Brain pericyte (primary cell): ENCODE measurements around the gene FOXN1.
"Not testable (repeated sequence)": the region's sequence is repeated elsewhere in the genome, so short reads cannot be mapped to it uniquely, and the experiment has no call there.

Experiments
- DNase-seq: peaks from one replicate; pipeline ENCODE4 v3.0.0-alpha.2; 2012; ENCODE audit warnings: low read depth, low spot score

FOXN1 gene, protein sequence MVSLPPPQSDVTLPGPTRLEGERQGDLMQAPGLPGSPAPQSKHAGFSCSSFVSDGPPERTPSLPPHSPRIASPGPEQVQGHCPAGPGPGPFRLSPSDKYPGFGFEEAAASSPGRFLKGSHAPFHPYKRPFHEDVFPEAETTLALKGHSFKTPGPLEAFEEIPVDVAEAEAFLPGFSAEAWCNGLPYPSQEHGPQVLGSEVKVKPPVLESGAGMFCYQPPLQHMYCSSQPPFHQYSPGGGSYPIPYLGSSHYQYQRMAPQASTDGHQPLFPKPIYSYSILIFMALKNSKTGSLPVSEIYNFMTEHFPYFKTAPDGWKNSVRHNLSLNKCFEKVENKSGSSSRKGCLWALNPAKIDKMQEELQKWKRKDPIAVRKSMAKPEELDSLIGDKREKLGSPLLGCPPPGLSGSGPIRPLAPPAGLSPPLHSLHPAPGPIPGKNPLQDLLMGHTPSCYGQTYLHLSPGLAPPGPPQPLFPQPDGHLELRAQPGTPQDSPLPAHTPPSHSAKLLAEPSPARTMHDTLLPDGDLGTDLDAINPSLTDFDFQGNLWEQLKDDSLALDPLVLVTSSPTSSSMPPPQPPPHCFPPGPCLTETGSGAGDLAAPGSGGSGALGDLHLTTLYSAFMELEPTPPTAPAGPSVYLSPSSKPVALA

DNA sequence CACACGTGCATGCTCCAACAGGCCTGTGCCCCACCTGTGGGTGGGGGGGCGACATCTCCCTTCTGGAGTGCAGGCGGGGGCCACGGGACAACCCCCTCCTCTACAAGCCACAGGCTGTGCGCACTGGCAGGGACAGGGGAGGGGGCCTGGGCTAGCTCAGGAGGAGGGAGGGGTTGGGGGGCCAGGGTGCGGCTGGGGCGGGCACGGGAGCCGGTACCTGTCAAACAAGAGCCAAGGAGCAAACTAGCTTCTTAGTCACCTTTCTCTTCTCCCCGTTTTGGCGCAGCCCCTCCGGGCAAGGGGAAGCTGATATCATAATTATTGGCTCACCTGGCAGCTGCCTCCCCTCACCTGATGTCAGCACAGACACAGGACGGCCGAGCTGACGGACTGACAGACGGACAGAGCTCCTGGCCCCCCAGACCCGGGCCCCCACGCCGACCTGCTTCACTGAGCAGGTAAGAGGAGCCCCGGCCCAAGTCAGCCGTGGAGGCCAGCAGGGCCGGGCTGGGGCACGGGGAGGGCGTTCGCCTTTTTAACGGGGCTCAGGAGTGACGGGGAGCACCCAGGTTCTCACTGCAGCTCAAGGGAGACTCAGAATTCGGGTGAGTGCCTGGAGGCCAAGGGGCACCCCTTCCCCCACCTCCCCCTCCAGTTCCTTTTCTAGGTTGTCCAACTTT is at the start of gene FOXN1:
Gene FOXN1 (plus strand): TSS at position 363 of the 680 bp plus-strand sequence. CDS start 17,622 bp downstream, outside the sequence.
- DNase-seq: no peak

DNA sequence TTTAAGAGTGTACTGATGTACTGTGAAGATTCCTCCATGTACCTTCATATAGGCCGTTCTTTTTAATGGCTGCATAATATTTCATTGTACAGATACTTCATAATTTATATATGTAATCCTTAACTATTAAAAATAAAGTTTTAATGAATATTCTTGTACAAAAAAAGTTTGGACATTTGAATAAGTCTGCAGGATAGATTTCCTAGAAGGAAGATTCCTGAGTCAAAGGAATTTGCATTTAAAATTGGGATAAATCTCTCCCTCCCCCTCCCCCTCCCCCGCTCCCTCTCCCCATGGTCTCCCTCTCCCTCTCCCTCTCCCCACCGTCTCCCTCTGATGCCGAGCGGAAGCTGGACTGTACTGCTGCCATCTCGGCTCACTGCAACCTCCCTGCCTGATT is 48.3 kb upstream of the FOXN1 start:
- DNase-seq: no peak

DNA sequence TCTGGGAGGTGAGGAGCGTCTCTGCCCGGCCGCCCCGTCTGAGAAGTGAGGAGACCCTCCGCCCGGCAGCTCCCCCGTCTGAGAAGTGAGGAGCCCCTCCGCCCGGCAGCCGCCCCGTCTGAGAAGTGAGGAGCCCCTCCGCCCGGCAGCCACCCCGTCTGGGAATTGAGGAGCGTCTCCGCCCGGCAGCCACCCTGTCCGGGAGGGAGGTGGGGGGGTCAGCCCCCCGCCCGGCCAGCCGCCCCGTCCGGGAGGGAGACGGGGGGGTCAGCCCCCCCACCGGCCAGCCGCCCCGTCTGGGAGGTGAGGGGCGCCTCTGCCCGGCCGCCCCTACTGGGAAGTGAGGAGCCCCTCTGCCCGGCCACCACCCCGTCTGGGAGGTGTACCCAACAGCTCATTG is 47.3 kb upstream of the FOXN1 start:
- not testable (repeated sequence) for DNase-seq

DNA sequence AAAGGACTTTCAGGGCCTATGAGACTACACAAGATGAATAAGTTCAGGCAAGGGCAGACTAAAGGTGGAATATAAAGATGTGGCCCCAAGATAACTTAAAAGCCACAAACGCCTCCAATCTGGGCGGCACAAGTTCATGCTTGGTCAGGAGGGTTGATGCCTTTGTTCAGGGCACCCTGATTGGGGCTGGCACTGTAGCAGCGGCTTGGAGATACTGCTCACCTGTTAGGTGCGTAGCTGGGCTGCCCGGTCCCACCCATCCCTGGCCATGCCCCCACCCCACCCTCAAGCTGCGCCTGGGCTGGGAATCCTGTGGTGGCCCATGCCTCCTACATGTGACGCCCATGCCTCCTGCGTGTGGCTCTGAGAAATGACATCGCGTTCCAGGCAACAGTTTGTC is 45.2 kb upstream of the FOXN1 start:
- no peak for DNase-seq

DNA sequence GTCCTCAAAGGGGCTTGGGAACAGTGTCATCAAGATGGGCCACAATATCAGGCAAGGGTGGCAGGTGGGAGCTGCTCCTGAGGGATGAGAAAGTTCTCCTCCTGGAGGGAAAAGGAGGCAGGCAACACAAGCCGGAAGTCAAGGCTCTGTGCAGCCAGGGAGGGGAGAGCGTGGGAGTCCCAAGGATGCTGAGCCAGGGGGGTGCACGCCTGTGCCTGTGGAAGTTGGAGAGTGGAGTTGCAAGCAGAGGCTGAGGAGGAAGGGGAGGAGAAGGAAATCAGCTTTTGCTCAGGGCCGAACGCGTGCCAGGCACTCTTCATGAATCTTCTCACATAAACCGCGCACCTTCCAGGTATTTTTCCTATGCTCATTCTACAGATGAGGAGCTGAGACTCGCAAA is 40.1 kb upstream of the FOXN1 start:
- no peak for DNase-seq

DNA sequence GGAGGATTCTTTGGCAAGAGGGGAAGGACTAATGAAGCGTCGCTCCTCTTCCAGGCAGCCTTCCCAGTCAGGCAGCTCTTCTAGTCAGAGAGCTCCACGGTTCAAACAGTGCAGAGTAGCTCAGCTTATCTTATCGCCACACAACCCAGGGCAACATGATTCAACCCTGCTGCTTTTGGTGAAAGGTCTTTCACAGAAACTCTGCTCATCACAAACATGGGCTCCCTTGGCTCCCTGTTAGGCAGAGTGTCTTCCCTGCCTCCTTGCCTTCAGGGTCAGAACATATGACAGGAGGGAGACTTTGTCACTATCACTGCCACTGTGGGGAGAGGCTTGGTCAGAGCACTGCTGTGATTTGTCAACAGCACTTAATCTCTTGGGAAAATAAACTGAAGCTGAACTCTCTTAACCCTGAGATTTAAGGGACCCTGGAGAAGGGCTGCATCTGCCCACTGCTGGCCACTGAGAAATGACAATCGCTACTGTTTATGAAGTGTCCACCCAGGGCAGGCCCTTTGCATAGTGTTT is 39.6 kb upstream of the FOXN1 start:
- no peak for DNase-seq

DNA sequence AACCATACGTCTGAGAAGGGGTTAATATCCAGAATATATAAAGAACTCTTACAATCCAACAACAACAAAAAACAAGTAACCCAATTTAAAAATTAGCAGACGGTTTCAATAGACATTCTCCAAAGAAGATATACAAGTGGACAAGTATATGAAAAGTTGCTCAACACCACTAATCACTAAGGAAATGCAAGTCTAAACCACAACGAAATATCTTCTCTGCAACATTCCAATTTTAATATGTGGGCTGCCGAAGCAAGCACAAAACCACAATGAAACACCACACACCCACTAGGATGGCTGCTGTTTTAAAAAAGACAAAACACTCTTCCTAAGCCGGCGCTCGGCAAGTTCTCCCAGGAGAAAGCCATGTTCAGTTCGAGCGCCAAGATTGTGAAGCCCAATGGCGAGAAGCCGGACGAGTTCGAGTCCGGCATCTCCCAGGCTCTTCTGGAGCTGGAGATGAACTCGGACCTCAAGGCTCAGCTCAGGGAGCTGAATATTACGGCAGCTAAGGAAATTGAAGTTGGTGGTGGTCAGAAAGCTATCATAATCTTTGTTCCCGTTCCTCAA is 38.6 kb upstream of the FOXN1 start:
- DNase-seq: no peak

DNA sequence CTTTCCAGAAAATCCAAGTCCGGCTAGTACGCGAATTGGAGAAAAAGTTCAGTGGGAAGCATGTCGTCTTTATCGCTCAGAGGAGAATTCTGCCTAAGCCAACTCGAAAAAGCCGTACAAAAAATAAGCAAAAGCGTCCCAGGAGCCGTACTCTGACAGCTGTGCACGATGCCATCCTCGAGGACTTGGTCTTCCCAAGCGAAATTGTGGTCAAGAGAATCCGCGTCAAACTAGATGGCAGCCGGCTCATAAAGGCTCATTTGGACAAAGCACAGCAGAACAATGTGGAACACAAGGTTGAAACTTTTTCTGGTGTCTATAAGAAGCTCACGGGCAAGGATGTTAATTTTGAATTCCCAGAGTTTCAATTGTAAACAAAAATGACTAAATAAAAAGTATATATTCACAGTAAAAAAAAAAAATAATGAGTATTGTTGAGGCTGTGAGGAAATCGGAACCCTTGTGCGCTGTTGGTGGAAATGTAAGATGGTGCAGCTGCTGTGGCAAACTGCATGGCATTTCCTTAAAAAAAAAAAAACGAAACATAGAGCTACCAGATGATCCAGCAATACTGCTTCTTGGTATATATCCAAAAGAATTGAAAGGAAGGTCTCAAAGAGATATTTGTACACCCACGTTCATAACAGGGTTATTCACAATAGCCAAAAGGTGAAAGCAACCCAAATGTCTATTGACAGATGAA is 38.0 kb upstream of the FOXN1 start:
- not testable (repeated sequence) for DNase-seq

DNA sequence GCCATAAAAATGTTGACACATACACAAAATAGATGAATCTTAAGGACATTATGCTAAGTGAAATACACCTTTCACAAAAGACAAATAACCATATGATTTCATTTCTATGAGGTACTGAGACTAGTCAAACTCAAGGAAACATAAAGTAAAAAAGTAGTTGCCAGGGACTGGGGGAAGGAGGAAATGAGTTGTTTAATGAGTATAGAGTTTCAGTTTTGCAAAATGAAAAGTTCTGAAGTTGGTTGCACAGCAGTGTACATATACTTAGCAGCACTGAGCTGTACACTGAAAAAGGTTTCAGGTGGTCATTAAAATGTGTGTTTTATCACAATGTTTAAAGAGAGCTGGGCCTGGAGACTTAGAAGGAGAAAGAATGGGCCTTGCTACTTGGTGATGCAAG is 37.4 kb upstream of the FOXN1 start:
- no peak for DNase-seq

DNA sequence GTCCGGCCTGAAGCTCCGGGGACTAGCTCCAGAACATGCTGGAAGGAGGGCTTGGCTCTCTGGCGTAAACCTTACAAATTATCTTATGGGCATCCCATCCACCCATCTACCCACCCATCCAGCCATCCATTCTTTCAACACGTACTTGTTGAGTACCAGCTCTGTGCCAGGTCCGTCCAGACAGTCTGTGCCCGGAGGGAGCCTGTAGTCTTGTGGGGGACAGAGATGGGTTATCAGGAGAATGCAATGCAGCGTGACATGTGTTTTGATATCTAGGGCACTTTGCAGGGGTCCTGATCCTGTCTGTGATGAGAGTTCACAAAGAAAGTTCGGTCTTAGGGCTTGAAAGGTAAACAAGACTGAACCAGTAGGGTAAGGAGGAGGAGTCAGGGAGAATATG is 36.8 kb upstream of the FOXN1 start:
- no peak for DNase-seq

DNA sequence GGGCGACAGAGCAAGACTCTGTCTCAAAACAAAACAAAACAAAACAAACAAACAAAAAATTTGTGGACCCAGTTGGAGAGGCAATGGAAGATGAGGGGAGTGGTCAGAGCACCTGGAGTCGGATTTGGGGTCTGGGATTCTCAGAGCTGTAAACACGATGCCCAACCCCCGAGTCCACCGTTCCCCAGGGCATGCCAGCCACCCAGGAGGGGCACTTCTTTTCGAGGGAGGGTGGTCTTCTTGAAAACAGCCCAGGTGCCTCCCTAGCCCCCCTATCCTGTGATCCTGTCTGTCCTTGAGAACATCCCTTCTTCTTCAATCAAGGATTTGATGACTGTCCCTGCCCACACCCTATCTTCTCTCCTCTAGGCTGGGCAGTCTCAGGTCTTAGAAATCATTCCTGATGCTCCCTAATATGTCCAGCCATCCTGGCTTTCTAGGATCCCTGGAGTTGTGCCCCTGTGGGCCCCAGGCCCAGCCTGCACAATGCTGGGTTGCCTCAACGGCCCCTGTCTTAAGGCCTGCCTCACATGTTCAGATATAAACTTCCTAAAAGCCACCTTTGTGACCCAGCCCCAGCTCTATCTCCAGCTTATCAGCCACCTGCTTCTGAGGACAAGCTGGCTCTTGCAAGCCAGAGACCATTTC is 35.8 kb upstream of the FOXN1 start:
- DNase-seq: no peak

DNA sequence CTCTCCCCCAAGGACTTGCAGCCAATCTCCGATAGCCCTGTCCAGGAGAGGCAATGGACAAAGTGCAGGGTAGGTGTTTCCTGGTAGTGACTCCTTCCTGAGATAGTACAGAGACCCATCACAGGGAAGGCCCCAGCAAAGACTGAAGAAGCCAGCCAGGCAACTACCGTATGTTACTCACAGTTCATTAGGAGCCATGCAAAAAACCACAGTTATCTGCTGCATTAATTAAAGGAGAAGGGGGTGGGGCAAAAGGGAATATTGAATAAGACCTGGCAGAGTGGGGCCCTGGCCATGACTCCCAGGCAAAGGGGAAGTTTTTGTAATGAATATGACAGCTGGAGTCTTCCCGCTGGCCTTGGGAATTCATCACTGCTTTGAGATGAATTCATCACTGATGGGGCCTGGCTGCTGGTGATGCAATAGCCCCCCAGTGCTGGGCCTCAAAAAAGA is 35.2 kb upstream of the FOXN1 start:
- no peak for DNase-seq

DNA sequence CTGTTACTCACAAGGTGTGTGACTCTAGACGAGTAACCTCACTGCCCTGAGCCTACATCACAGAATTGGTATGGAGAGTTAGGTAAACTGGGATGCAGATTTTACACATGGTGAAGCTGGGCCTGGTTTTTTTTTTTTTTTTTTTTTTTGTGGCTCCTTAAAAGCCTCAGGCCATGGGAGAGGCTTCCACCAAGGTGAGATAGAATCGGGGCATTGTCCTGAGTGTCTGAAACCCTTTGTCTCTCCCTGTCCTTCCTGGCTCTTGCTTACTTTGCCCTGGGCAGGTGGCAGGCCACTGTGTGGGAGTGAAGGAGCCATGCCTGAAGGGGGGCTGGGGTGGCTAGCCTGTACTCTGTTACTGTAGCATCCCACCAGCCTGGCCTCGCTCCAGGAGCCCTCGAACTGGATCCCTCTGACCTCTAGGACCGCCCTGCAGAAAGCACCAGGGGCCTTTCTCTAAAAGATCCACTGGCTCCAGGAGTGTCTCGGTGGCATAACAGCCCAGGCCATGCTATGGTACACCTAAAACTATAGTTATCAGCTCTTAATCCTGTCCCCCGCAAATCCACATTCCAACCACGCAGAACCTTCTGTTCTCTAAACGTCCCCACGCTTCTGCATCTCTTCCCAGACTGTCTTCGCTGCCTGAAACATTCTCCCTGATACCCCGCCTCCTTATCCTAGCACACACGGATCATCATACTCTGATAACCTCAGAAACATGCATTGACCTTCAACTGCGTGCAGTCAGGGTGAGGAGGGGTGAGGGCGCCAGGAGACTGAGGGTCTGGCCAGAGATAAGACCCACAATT is 34.4 kb upstream of the FOXN1 start:
- DNase-seq: no peak

DNA sequence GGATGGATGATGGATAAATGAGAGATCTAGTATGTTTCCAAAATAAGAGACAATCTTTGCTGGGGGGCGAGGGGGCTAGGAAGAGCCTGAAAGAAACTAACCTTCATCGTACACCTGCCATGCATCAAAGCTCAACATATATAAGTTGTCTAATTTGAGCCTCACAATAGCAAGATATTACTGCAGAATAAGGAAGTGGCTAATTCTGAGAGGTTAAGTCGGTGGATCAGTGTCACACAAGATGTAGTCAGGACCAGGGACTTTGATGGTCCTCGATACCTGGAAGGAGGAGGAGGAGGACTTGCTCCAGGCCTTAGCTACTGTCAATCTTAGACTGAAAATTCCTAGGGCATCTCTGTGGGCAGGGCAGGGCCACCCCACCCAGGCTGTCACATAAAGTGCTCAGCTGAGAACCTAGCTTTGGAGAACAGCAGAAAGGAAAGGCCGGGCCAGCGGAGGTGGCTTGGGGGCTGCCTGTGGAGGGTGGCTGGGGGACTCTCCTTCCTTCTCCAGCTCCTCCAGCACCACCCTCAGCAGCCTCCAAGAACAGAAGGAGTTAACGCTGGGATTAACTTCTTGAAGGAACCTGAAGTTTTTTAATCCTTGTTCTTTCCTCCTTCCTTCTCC is 33.2 kb upstream of the FOXN1 start:
- DNase-seq: no peak

DNA sequence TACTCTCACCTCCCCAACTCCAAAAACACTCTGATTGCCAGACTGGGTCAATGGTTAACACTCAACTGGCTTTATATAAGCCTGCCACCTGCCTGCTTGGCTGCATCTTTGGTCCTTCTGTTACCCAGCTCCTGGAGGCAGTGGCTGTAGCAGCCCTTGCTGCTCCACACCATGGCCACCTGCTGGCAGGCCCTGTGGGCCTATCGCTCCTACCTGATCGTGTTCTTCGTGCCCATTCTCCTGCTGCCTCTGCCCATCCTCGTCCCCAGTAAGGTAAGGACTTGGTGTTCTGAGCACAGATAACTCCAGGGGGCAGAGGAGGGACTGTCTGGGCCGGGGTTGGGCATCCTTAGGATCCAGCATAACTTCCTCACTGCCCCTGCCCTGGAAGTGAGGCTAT is 32.6 kb upstream of the FOXN1 start, which contains the start of gene SLC13A2:
Gene SLC13A2 (plus strand): TSS at position 103 of the 400 bp plus-strand sequence. CDS start 69 bp downstream, at position 172.
- DNase-seq: no peak

DNA sequence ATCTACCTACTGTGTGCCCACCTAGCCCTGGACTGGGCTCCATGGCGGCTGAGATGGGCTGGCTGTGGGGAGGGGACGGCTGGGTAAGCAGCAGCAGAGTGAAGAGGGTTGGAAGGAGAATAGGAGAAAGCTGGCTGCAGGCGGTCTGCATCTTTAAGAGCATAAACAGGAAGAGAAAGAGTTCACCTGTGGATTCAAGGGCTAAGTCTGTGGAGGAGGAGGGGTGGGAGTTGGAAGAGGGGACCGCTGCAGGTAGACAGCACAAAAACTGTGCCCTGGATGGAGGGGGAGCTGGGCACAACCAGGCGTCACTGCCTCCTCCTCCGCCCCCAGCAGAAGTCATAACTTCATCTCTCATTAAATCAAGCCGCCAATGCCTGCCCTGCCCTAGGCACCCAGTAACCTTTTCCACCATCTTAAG is 32.0 kb upstream of the FOXN1 start:
- DNase-seq: no peak

DNA sequence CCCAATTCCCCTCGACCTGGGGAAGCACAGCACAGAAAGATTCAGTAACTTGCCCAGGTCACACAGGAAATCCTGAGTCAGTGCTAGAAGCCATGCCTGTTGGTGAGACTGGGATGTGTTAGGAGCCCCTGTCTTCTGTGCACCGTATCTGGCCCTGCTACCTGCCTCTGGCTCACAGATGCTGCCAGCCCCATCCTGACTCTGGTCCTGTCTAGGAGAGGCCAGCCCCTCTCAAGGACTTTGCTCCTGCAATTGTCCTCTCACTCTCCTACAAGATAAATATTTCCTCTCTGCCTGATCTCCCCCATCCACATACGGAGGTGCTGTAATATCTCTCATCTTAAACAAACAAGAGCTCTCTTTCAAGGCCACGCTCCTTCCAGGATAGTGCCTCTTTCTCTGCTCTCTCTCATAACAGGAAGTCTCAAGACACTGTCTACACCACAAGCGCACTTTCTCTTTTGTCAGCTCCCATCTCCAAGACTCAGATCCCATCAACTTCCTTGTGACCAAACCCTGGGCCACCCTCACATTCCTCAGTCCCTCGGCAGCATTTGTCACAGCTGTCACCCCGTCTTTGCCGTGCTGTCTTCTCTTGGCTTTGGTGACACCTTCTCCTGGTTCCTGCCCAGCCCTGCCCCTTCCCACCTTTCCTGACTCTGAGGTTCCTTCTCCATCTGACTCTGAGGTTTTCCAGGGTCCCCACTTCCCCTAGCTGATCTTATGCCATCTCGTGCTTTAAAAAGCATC is 30.8 kb upstream of the FOXN1 start:
- DNase-seq: no peak

DNA sequence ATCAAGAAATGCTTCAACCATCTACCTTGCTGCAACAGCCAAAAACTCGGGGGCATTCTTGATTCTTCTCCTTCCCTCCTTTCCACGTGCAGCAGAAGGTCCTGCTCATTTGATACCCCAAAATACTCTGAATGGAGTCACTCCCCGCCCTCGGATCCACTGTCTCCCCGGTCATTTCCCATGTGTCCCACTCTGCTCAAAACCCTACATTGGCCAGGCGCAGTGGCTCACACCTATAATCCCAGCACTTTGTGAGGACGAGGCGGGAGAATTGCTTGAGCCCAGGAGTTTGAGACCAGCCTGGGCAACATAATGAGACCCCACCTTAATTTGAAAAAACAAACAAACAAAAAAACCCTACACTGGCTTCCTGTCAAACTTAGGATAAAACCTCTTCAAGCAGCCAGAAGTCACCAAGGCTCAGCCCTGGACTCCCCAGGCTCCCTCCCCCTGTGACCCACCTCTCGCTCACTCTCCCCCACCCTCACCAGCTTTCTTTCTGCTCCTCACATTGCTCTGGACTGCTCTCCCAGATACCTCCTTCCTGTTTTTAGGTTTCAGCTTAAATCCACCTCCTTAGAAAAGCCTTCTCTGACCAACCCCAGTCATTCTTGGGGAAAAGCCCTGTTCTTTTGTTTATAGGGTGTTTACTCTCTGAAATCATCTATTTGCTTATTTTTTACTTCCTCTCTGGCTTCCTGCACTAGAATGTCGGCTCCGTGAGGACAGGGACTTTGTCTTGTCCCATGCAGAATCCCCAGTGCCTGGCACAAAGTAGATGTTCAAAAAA is 29.9 kb upstream of the FOXN1 start:
- DNase-seq: no peak
